SK-N-DZ (cell line): ENCODE data around the gene ZNF516.

ENCODE experiments used
- DNase-seq: peaks from one replicate; pipeline ENCODE4 v3.0.0-alpha.2; 2015; ENCODE audit warnings: low spot score

Gene ZNF516

DNA sequence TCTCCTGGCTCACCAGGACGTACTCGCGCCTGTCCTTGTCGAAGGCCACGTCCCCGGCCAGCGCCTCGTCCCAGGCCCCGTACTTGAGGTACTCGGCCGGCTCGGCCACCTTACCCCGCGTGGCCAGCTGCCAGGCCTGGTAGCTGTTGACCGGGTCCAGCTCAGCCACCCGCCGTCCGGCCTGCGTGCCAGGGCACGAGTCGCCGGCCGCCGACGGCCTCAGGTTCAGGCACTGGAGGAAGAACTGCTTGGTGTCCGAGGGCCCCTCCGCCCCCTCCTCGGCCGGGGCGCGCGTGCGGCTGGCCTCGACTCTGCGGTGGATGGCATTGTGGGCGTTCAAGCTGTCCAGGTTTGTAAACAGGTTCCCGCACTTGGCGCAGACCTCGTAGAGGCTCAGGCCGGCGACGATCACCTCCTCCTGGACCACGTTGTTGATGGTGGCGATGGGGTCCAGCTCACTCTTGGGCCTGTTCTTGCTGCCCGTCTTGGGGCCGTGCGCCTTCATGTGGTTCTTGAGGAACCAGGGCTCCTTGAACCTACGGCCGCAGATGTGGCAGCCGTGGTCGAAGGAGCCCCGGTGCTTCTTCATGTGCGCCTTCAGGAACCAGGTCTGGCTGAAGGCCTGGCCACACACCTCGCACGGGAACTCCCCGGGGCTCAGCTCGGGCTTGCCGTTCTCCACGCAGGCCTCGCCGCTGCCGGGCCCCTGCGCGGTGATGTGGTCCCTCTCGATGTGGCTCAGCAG is 53.2 kb downstream of the ZNF516 start:
- no peak for DNase-seq

DNA sequence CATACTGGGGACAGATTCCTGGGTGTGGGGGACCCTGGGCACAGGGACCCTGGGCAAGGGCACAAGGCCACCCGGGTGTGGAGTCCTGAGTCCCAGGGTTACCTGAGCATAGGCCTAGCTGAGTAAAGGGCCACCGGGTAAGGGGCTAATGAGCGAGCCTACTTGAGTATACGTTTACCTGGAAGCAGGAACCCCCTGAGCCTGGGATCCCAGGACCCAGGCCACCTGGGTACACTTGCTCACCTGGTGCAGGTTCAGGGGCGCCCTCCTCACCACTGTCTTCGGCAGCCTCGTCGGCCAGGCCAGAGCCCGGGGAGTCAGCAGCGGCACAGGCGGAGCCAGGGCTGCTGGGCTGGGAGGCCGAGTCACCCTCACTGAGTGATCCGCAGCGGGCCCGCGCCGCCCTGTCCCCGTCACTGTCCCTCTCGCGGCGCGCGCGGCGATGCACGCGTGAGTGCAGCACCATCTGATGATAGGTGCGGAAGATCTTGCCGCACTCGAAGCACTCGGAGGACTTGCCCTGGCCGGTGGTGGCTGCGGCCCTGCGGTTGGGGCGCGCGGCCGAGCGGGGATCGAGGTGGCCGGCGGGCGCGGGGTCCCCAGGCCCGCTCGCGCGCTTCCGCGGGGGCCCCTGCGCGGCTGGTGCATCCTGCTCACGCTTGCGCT is 53.9 kb downstream of the ZNF516 start:
- no peak for DNase-seq

DNA sequence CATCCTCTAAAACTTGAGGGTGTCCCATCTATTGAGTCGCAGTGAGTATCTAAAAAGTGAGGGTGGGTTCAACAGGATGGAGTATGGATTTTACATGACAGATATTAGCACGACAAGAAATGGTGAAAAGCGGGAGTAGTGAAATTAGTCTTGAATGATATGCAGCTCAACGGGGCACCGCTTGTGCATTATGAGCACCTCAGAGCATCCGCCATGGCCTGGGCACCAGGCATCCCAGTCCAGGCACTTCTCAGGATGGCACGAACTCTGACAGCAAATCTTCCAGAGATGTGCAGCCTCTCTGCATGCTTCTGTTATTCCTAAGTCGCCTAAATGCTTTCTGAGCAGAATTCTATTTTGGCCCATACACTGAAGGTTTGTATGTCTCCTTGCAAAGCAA is 57.1 kb downstream of the ZNF516 start:
- no peak for DNase-seq

DNA sequence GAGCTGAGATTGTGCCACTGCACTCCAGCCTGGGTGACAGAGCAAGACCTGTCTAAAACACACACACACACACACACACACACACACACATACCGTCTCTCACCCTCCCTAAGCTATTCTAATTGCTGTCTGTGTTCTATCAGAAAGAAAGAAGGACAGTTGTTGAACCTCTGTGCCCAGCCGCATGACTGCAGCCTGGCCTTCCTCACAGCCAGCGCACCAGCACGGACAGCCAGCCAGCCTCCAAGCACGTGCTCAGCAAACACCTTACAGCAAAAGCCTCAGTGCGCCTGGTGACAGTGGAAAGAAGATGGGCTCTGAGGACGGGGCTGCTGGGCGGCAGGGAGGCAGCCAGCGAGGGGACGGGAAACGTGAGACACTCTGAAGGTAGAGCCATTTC is 58.0 kb downstream of the ZNF516 start:
- DNase-seq, result no peak

DNA sequence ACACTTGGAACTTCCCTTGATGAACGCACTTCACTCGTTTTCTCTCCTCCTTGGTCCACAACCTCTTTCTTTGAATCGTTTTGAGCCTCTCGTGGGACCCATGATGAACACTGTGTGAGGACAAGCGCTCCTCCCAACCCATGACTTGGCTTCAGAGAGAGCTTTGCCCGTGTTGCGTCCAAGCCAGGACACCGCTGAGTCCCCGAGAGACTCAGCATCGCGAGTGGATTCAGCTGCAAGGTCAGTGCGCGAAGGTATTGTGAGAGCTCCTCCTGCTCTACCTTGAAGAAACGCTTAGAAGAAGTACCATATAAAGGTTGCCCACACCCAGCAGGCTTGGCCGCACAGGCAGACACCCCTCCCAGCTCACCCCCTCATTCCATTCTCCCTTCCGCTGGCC is 58.7 kb downstream of the ZNF516 start:
- no peak for DNase-seq

DNA sequence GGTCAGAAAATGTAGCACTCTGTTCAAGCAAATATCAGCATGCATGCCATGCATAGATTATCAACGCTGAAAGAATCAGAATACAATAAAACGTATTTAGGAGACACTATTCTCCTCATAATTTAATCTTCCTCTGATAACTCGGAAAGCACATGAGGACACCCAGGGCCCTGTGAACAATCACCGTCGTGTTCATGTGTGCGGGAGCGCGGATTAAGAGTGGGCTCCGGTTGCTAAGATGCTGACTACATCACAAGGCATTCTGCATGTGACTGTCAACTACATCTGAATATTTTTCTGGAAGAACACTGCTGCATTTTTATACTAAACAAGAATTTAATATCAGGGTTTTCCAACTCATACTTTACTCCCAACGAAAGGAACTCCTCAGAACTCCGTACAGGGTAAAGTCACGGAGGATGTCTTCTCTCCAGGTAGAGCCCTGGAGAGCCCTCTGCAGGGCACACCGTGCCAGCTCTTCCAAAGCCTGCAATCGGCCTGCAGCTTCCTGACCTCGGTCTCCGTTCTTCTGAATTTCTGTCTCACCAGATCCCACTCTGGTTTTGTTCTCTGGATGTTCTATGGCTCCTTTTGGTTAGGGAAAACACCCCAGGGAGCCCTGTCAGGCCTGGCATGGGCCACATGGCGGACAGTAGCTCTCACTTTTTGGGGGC is 59.6 kb downstream of the ZNF516 start:
- no peak for DNase-seq

DNA sequence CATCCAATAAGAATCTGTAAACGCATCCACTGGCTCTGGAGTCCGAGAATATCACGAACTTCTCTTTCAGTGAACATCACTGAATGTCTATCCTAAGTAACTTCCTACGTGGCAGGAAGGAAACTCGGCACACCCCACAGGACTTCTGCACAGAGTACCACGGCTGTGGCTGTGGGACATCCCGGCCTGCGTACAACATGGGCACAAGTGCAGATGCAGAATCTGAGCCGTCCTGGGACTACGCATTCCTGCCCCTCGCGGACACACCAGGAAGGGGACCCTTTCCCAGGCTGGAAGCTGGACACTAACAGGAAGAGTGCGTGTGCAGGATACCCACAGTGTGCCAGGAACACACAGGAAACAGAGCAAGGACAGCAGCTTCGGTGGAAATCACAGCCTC is 60.6 kb downstream of the ZNF516 start:
- DNase-seq, result no peak

DNA sequence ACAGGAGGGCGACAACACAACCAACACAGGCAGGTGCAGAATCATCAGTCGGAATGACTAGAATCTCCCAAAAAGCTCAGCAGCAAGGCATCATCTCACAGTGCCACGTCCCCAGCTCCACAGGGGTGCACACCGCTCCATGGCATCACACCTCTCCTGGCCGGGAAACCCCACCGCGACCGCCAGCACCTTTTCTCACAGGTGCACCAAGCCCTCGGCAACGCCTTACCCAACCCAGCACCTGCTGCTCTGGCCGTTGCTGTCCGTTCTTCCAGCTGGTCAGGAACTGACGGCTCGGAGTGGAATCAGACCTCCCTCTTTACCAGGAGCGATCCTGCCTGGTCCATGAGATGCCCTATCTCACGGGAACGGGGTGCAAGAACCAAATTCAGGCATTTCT is 61.3 kb downstream of the ZNF516 start:
- DNase-seq, result no peak

DNA sequence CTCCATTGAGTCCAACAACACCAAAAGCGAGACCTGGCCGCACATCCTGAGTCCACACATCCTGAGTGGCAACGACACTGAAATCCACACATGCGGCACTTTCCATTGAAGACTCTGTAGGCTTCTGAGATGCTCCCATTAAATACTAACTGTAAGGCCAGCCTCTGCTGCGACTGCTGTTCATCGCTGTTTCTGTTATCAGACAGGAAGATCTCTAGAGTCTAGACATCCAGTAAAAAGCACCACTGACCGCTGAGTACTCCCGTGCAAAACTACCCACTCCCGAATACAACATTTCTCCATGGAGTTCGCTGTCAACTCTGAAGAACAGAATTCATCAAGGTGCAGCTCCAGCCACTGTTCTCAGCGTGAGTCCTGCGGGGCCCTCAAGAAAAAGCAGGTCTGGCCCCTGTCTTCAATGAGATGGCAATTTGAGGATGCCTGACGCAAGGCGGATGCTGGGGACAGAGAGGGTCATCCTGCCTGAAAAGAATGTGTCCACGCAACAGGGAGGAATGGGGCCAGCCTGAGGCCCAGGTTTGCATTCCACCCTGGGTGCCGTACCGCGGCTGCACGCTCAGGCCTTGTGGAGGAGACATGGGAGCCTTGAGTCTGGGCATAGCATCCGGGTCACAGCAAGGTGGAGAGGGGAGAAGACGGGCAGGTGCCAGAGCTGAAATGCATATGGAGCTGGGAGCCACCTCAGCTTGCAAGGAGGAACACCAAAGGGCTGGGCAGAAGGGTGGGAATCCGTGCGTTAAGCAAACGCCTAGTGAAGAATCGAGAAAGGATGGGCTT is 61.9 kb downstream of the ZNF516 start:
- peak; percentile 57 for DNase-seq

DNA sequence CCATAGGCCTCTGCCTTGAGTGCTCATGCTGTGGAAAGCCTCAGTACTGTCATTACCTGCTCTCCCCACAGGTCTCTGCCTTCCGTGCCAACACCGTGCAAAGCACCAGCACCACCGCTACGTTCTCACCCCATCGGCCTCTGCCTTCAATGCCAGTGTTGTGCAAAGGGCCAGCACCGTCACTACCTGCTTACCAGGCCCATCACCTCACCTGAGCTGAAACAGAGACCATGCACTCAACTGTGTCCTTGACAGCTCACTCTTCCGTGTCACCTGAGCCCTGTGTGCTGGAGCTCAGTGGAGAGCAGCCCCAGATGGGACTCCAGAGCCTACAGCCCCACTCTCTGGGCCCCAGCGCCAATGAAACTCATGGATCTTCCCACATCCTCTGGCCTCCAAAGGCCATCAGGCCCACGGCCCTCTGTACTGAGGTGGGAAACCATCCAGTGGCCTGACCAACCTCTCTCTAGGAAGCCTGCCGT is 62.7 kb downstream of the ZNF516 start:
- DNase-seq, result no peak

DNA sequence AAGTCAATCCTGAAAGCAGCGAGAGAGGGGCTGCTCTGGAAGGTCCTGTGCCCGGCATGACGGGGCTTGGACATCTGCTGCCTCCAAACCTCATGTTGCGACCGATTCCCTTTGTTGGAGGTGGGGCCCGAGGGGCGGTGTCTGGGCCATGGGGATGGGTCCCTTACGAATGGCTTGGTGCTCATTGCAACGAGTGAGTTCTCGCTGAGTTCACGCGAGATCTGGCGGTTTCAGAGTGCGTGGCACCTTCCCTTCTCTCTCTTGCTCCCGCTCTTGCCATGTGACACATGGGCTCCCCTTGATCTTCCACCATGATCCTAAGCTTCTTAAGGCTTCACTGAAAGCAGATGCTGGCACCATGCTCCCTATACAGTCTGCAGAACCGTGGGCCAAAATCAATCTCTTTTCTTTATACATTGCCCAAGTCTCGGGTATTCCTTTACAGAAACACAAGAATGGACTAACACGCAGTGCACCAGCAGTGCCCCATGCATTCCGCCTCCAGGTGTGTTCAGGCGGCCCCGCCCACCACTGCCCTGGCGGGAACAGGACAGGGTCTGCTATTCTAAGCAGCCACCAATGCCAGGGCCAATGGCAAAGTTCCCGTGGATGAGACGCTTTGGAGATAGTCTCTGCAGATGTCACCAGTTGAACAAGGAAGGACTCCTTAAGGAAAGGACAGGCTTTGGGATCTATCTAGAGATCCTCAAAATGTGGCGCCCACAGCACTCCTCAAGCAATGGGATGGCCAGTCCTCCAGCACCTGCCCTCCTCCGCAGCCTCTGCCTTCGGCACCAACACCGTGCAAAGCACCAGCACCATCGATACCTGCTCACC is 63.4 kb downstream of the ZNF516 start:
- DNase-seq, result no peak

DNA sequence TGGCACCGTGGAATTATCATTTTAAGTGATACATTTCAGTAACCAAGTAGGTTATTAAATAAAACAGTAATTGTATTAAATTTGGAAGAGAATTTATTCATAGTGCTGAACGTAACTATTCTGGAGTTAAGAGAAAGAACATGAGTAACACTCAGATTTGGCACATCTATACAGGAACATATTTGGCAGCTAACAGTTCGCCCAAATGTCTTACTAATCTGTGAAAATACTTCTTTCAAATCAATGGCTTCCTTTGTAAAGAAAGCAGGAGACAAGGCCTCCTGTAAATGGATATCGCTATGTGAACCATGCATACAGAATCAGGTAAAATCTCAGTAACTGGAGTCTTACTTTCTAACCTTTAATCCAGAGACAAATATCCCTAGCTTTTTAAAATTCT is 64.4 kb downstream of the ZNF516 start:
- no peak for DNase-seq

DNA sequence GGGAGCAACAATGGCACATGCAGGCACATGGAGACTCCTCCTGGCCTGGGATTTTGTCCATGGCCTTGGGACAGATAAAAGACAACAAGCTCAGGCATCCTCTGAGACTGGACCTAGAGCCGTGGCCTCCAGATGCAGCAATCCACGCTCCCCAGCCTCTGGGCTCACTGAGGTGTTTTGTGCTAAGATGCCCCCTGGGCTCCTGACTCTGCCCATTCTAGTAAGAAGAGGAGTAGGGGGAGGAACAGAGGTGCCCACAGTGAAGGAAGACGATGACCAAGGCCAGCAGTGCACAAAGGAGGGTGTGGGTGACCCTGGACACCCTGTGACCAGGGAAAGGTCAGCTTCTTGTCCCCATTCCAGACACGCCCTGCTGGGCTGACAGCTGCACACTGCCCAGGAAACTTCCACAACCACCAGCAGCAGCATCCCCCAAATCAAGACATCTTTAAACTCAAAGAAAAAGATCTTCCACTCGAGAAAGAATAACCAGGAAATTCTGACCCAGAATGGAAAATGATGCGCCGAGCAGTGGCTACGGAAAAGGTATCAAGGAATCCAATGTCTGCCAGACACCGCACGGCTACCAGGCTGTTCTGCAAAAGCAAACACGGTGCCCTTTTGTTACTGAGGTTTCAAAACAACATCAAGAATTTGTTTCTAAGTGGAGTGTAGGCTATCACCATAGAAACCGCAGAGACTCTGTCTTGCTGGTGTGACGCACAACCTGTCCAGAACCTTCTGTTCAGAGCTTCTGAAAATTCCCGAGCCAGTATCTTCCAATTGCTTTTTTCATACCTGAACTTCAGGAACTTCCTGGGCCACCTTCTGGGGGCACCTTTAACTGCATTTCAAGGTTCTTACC is 65.5 kb downstream of the ZNF516 start:
- DNase-seq, result no peak

DNA sequence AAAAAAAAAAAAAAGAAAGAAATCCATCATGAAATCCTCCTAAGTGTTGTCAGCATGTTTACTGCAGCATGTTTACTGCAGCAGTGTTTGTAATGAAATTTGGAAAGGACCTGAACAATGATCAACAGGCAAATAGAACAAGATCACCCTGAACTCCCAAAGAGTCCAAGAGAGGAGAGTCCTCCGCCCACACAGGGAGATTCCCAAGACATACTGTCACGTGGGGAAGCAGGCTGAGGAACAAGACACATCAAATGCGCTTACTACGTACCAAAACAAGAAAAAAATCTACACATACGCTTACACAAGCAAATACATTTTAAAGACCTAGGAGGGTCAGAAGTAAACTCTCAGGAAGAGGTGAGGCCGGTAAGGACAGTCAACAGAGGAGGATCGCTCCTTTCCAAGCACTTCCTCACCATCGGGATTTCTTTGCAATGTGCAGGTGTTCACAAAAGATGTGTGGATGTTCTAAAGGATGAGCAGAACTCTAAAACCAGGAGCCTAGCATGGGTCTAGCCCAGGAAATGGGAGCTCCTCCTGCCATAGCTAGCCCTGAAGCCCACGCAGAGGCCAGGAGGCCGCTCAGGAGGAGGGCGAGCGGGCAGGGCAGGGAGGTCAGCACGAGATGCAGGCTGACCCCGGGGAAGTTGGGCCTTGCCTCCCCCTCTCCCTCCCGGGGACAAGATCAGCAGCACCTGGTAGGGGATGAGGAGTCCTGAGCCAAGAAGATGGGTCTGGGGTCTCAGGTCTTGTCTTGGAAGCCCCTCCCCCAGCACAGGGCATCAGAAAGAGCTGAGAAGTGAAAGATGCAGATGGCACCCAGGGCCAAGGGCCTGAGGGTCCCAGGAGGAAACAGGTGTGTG is 66.4 kb downstream of the ZNF516 start:
- DNase-seq, result no peak

DNA sequence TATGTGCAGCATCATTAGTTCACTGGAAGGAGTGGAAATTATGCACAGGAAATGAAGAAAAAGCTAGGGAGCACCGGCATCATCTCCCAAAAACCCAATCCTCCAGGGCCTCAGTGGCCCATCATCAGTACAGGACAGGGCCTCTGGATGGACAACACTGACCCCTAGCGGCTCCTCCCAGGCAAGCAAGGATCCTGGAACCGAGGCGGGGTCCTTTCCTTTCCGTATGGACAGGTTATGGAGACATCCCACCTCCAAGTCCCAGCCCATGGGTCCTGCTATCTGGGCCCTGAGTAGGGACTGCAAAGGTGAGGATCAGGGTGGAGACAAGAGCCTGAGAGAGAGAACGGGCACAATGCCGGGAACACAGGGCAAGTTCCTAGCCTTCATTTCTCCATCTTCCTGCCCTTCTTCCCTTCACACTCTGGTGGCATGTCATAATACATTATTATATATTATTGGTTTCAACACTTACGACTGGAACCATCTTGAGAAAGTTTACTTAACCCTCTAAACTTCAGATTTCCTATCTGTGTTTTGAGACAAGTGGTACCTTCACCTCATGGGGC is 68.2 kb downstream of the ZNF516 start:
- DNase-seq, result peak; percentile 28

DNA sequence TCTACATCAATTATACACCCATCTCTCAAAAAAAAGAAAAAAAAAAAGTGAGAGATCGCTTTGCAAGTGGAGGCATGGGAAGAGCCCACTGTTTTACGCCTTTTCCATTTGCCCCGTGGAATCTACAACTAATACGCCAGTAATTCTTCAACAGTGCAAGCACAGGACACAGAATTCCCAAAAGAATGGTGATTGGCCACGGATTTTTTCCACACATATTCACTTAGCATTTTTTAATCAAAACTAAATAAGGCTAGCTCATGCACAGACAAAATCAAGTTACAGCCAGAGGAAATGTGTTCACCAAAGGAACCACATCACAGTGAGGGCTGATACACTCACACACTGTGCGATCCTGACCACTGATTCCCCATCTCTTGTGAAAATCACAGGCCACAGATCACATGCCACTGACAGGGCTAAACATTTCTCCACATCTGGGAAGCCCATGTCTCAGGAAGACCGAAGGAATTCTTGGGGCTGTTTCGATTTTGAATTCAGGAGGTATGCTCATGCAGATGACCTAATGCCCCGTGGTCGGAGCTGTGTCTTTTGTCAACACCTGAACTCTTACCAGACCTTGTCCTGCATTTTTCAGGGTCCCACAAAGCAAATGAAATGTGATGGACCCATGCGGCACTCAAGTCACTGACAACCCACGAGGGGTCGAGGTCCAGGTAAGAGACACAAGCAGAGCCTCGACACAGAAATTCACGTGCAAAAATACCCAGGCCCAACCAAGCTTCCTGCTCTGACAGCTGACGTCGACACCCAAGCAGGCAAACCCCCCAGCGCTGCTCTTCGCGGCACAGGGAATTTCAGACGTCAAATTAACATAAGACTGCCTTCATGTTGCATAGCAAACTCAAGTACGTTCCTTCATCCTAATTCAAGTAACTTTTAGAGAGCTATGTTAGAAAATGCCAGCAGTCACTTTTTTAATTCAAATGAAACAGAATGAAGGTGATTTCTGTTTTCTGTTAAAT is 69.6 kb downstream of the ZNF516 start:
- DNase-seq, result no peak

DNA sequence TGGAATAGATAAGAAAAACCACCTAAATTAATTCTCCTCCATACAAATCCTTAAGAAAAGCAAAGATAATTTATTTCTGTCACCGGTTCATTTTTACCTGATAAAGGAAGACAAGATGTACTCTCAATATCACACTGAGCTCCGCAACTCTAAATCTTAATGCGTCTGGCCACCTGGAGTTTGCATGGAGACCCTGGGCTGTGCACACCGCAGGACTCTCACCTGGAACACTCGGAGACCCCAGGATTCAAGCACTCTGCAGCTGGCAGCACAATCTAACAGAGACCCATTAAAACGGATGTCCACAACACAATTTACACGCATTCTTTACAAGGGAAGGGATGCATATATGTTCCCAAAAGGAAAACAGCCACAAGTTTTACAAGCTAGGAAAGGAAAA is 72.2 kb downstream of the ZNF516 start:
- DNase-seq, result no peak
